Measurements from ENCODE around the gene ZIC1. TPM values are rescaled to one million over a fixed set of nuclear protein-coding genes. Genes with fewer than 3 reads are reported as not detected.

Gene ZIC1
- total RNA-seq, 1 donor from 2014 or later, result 20.0 TPM

GRCh38 chr3:147379651-147380050, 29.5 kb upstream of the ZIC1 start:
- DNase-seq (ENCODE audit: low spot score in 2 of 2), result no peak
- no peak for FAIRE-seq

- FAIRE-seq, result no peak
These were observed 28.7 kb upstream of the ZIC1 start for GRCh38 chr3:147380387-147380951.

GRCh38 chr3:147380977-147381376, 28.2 kb upstream of the ZIC1 start:
- FAIRE-seq (no peak), DNase-seq (ENCODE audit: low spot score in 2 of 2) (no peak)

More at GRCh38 chr3:147380387-147380951, 28.7 kb upstream of the ZIC1 start:
- no peak for DNase-seq (ENCODE audit: low spot score in 2 of 2)

- DNase-seq (ENCODE audit: low spot score in 2 of 2) (no peak), FAIRE-seq (no peak)
These were observed 27.6 kb upstream of the ZIC1 start for GRCh38 chr3:147381596-147381995.

- FAIRE-seq (no peak), DNase-seq (ENCODE audit: low spot score in 2 of 2) (no peak)
These were observed 25.5 kb upstream of the ZIC1 start for GRCh38 chr3:147383617-147384016.

- FAIRE-seq (no peak), DNase-seq (ENCODE audit: low spot score in 2 of 2) (no peak)
These were observed 24.7 kb upstream of the ZIC1 start for GRCh38 chr3:147384210-147385058.

- no peak for FAIRE-seq
- DNase-seq (ENCODE audit: low spot score in 2 of 2), result no peak
These were observed 23.8 kb upstream of the ZIC1 start for GRCh38 chr3:147385059-147386012.

GRCh38 chr3:147387291-147387884, 21.8 kb upstream of the ZIC1 start:
- DNase-seq (ENCODE audit: low spot score in 2 of 2), result no peak
- FAIRE-seq, result no peak

GRCh38 chr3:147387885-147388699, 21.1 kb upstream of the ZIC1 start:
- FAIRE-seq (no peak), DNase-seq (ENCODE audit: low spot score in 2 of 2) (no peak)

- FAIRE-seq (no peak), DNase-seq (ENCODE audit: low spot score in 2 of 2) (no peak)
These were observed 20.2 kb upstream of the ZIC1 start for GRCh38 chr3:147388700-147389580.

GRCh38 chr3:147389717-147390116, 19.4 kb upstream of the ZIC1 start:
- no peak for FAIRE-seq
- no peak for DNase-seq (ENCODE audit: low spot score in 2 of 2)

- DNase-seq (ENCODE audit: low spot score in 2 of 2) (no peak), FAIRE-seq (no peak)
These were observed 18.3 kb upstream of the ZIC1 start for GRCh38 chr3:147390589-147391569.

GRCh38 chr3:147391781-147392624, 17.2 kb upstream of the ZIC1 start:
- no peak for FAIRE-seq
- DNase-seq (ENCODE audit: low spot score in 2 of 2), result peak; percentile 77 to 85

- DNase-seq (ENCODE audit: low spot score in 2 of 2), result no peak
- FAIRE-seq, result no peak
These were observed 16.6 kb upstream of the ZIC1 start for GRCh38 chr3:147392625-147392946.

- DNase-seq (ENCODE audit: low spot score in 2 of 2) (peak; percentile 58 to 85), FAIRE-seq (no peak)
These were observed 15.8 kb upstream of the ZIC1 start for GRCh38 chr3:147393261-147393942.
